ENCODE measurements around the gene RIMKLB. TPM values are rescaled to one million over a fixed set of nuclear protein-coding genes. Genes with fewer than 3 reads are reported as not detected.
"Not testable (repeated sequence)": the region's sequence is repeated elsewhere in the genome, so short reads cannot be mapped to it uniquely, and the experiment has no call there.

Gene RIMKLB
- total RNA-seq, 1 experiment from 2014 or later, result 7.0 TPM

GRCh38 chr12:8787206-8787605 is 89.4 kb downstream of the RIMKLB start:
- not testable (repeated sequence) for H3K27me3 ChIP-seq, H3K36me3 ChIP-seq, DNase-seq, H3K9me3 ChIP-seq, H3K4me3 ChIP-seq

- H3K36me3 ChIP-seq, H3K9me3 ChIP-seq, DNase-seq, H3K27me3 ChIP-seq: not testable (repeated sequence)
- H3K4me3 ChIP-seq, result peak overlapping the region; percentile 57
Measured at GRCh38 chr12:8788706-8789105, 90.9 kb downstream of the RIMKLB start.

- not testable (repeated sequence) for DNase-seq
Measured at GRCh38 chr12:8789341-8790013, 91.7 kb downstream of the RIMKLB start.

GRCh38 chr12:8793226-8793625 is 95.4 kb downstream of the RIMKLB start:
- not testable (repeated sequence) for DNase-seq, H3K9me3 ChIP-seq, H3K27me3 ChIP-seq, H3K4me3 ChIP-seq, H3K36me3 ChIP-seq

More at GRCh38 chr12:8789341-8790013, 91.7 kb downstream of the RIMKLB start:
- H3K9me3 ChIP-seq, H3K27me3 ChIP-seq, H3K36me3 ChIP-seq: not testable (repeated sequence)
- H3K4me3 ChIP-seq, result peak overlapping the region; percentile 57

GRCh38 chr12:8794611-8795010 is 96.8 kb downstream of the RIMKLB start:
- not testable (repeated sequence) for H3K4me3 ChIP-seq, H3K9me3 ChIP-seq, H3K27me3 ChIP-seq, H3K36me3 ChIP-seq, DNase-seq

- H3K36me3 ChIP-seq, result no peaks in the 10 kb centered on the region
- DNase-seq, result no peak
- no peak overlapping the region for H3K4me3 ChIP-seq
- no peaks in the 10 kb centered on the region for H3K27me3 ChIP-seq
- H3K9me3 ChIP-seq, result no peaks in the 10 kb centered on the region
Measured at GRCh38 chr12:8796831-8797626, 99.2 kb downstream of the RIMKLB start.

GRCh38 chr12:8801213-8801612 is 103.4 kb downstream of the RIMKLB start:
- not testable (repeated sequence) for DNase-seq, H3K9me3 ChIP-seq

GRCh38 chr12:8804833-8805232 is 107.0 kb downstream of the RIMKLB start:
- H3K4me3 ChIP-seq, H3K36me3 ChIP-seq, H3K27me3 ChIP-seq, H3K9me3 ChIP-seq, DNase-seq: not testable (repeated sequence)

More at GRCh38 chr12:8801213-8801612, 103.4 kb downstream of the RIMKLB start:
- not testable (repeated sequence) for H3K36me3 ChIP-seq, H3K4me3 ChIP-seq, H3K27me3 ChIP-seq

- DNase-seq, H3K36me3 ChIP-seq, H3K4me3 ChIP-seq: not testable (repeated sequence)
Measured at GRCh38 chr12:8805487-8805886, 107.7 kb downstream of the RIMKLB start.

GRCh38 chr12:8807084-8807483 is 109.3 kb downstream of the RIMKLB start:
- not testable (repeated sequence) for H3K27me3 ChIP-seq, H3K4me3 ChIP-seq, H3K9me3 ChIP-seq, H3K36me3 ChIP-seq
- peak; percentile 10 for DNase-seq

More at GRCh38 chr12:8805487-8805886, 107.7 kb downstream of the RIMKLB start:
- H3K9me3 ChIP-seq, H3K27me3 ChIP-seq: not testable (repeated sequence)

- H3K27me3 ChIP-seq, H3K36me3 ChIP-seq, H3K4me3 ChIP-seq, DNase-seq, H3K9me3 ChIP-seq: not testable (repeated sequence)
Measured at GRCh38 chr12:8810112-8810511, 112.3 kb downstream of the RIMKLB start.

- H3K36me3 ChIP-seq, result no peaks in the 10 kb centered on the region
- H3K9me3 ChIP-seq, result no peaks in the 10 kb centered on the region
- no peak for DNase-seq
- no peak overlapping the region for H3K4me3 ChIP-seq
- H3K27me3 ChIP-seq, result no peaks in the 10 kb centered on the region
Measured at GRCh38 chr12:8813572-8814357, 116.0 kb downstream of the RIMKLB start.

- Histone ChIP-seq H3K27me3 (no peaks in the 10 kb centered on the region), H3K4me3 (no peak overlapping the region), H3K36me3 (no peaks in the 10 kb centered on the region), H3K9me3 (no peaks in the 10 kb centered on the region)
- DNase-seq, result no peak
Measured at GRCh38 chr12:8816448-8817050, 118.8 kb downstream of the RIMKLB start.

- H3K36me3 ChIP-seq, result no peaks in the 10 kb centered on the region
- no peak overlapping the region for H3K4me3 ChIP-seq
- no peaks in the 10 kb centered on the region for H3K9me3 ChIP-seq
- no peaks in the 10 kb centered on the region for H3K27me3 ChIP-seq
- DNase-seq, result no peak
Measured at GRCh38 chr12:8817856-8818255, 120.1 kb downstream of the RIMKLB start.

GRCh38 chr12:8818526-8818925 is 120.7 kb downstream of the RIMKLB start:
- no peak for DNase-seq
- no peaks in the 10 kb centered on the region for H3K27me3 ChIP-seq
- no peaks in the 10 kb centered on the region for H3K36me3 ChIP-seq
- H3K9me3 ChIP-seq, result no peaks in the 10 kb centered on the region
- H3K4me3 ChIP-seq, result no peak overlapping the region

- Histone ChIP-seq H3K36me3 (no peaks in the 10 kb centered on the region), H3K4me3 (no peak overlapping the region), H3K9me3 (no peaks in the 10 kb centered on the region), H3K27me3 (no peaks in the 10 kb centered on the region)
- no peak for DNase-seq
Measured at GRCh38 chr12:8819666-8819980, 121.8 kb downstream of the RIMKLB start.

All from MG63 (cell line).